Stimulated activated CD4-positive, alpha-beta T cell treated with anti-CD3 and anti-CD28 coated beads, Interleukin-1b, Interleukin-23, amount 100 ng/mL, for 4 hours (primary cell): Measurements from ENCODE around the gene TRMT61A.

Experiments used
- DNase-seq, 2 donors: peaks; one replicate each; pipeline ENCODE4 v3.0.0-alpha.2; 2020; ENCODE audit warnings: low read depth in 2 of 2

The TRMT61A gene

GRCh38 chr14:103535081-103535890, 6.3 kb downstream of the TRMT61A start:
- no peak for DNase-seq

GRCh38 chr14:103535891-103536565, 7.0 kb downstream of the TRMT61A start:
- DNase-seq: no peak

GRCh38 chr14:103536693-103537092, 7.7 kb downstream of the TRMT61A start:
- no peak for DNase-seq

GRCh38 chr14:103537175-103537990, 8.4 kb downstream of the TRMT61A start:
- DNase-seq: no peak

GRCh38 chr14:103538291-103539055, 9.5 kb downstream of the TRMT61A start:
- DNase-seq: no peak

- DNase-seq: no peak
Measured at GRCh38 chr14:103539056-103539825, 10.2 kb downstream of the TRMT61A start.

GRCh38 chr14:103540821-103541708, 12.1 kb downstream of the TRMT61A start:
- DNase-seq: no peak

GRCh38 chr14:103541709-103542604, 13.0 kb downstream of the TRMT61A start:
- no peak for DNase-seq

- DNase-seq: no peak
Measured at GRCh38 chr14:103542605-103543088, 13.7 kb downstream of the TRMT61A start.

- DNase-seq: no peak
Measured at GRCh38 chr14:103543140-103543539, 14.1 kb downstream of the TRMT61A start.

- no peak for DNase-seq
Measured at GRCh38 chr14:103543721-103544387, 14.9 kb downstream of the TRMT61A start.

- no peak for DNase-seq
Measured at GRCh38 chr14:103544388-103545218, 15.6 kb downstream of the TRMT61A start.

GRCh38 chr14:103545219-103545914, 16.4 kb downstream of the TRMT61A start:
- no peak for DNase-seq

GRCh38 chr14:103545915-103546651, 17.1 kb downstream of the TRMT61A start:
- DNase-seq: no peak

GRCh38 chr14:103546652-103547454, 17.9 kb downstream of the TRMT61A start:
- DNase-seq: peak; percentile 66 to 72
